Right lobe of liver (tissue), 6 donors: ENCODE results near the gene TMEM138. TPM values are rescaled to one million over a fixed set of nuclear protein-coding genes. Genes with fewer than 3 reads are reported as not detected.

Experiments
- ATAC-seq, 4 donors: fragments of 200-7000 bp; cut with Tn5 transposase; one replicate each; pipeline ENCODE4 v1.9.1; 2020; ENCODE audit warnings: mild to moderate bottlenecking in 4 of 4, moderate library complexity in 4 of 4
- DNase-seq, 3 donors: peaks; one replicate each; pipeline ENCODE4 v3.0.0-alpha.2; 2020
- H3K27ac ChIP-seq, 3 donors: fragments of 200-600 bp; one replicate each; pipeline ENCODE4 v1.8.0; 2022
- H3K27me3 ChIP-seq, 2 donors: fragments of 200-600 bp; one replicate each; pipeline ENCODE4 v1.8.0; 2022
- H3K36me3 ChIP-seq, 4 donors: fragments of 200-600 bp; sonication (generic) in 1 of 4; one replicate each; pipeline versions ENCODE4 v1.5.1 to v1.8.0; 2017 to 2022; ENCODE audit warnings: control low read depth in 1 of 4
- H3K4me1 ChIP-seq, 4 donors: fragments of 200-600 bp; sonication (generic) in 1 of 4; one replicate each; pipeline versions ENCODE4 v1.5.1 to v1.8.0; 2017 to 2022; ENCODE audit warnings: control low read depth in 1 of 4
- H3K4me3 ChIP-seq, 3 donors: fragments of 200-600 bp; one replicate each; pipeline ENCODE4 v1.8.0; 2022
- H3K9me3 ChIP-seq, 4 donors: fragments of 200-600 bp; sonication (generic) in 1 of 4; one replicate each; pipeline versions ENCODE4 v1.5.1 to v1.8.0; 2017 to 2022; ENCODE audit warnings: control low read depth in 1 of 4
- POLR2A ChIP-seq: fragments of 450-650 bp; IDR thresholded peaks from one replicate; pipeline ENCODE4 v1.6.1; 2017; ENCODE audit warnings: antibody characterized with exemption, mild to moderate bottlenecking
- WGBS: methylation state at CpG from one replicate; pipeline ENCODE4 v1.1.6; 2018; ENCODE audit warnings: low coverage, low lambda C conversion rate; ENCODE audit not compliant: insufficient coverage; ENCODE audit errors: missing lambda C conversion rate; 5-methylcytosine and 5-hydroxymethylcytosine counted together
- intact Hi-C, 2 donors: fragments of 100-400 bp; cut with DNase I; formaldehyde crosslinking; loops; one replicate each; pipeline versions ENCODE4 v1.11.2 to v1.14.1; 2022
- total RNA-seq, 6 experiments: library from RNA; depleted of rRNA in 2 of 6; stranded (reverse); fragments of >200 nt in 2 of 6; fragmentation: NEBNext Ultra II Directional in 3 of 6; extraction: Animal tissue kit (Norgen Biotek cat#: 25700) in 3 of 6; gene quantifications; one replicate each; pipeline versions ENCODE4 v1.1.0 to v1.2.4, GENCODE V29; 2016 to 2023
- TF ChIP-seq, protein P1 (sequence below), 4 donors: fragments of 200-600 bp in 3 of 4; fragments of 450-650 bp in 1 of 4; IDR thresholded peaks; one replicate each; pipeline versions ENCODE4 v1.5.1 to v1.8.0; 2016 to 2022; ENCODE audit warnings: antibody characterized with exemption in 4 of 4, mild to moderate bottlenecking in 2 of 4
- donor health status: DM: no; HTN: yes; CAD: no.
- donor health status: DM: no; HTN: no; CAD: no.
- donor health status: DM: no; HTN: no; CAD: no.
- donor health status: DM: no; HTN: yes; CAD: no.
- donor health status: DM: no; HTN: yes; CAD: no.

TMEM138 gene
- total RNA-seq, 6 experiments from 2014 or later, result 18.2 to 41.0 (median 26.4) TPM

DNA sequence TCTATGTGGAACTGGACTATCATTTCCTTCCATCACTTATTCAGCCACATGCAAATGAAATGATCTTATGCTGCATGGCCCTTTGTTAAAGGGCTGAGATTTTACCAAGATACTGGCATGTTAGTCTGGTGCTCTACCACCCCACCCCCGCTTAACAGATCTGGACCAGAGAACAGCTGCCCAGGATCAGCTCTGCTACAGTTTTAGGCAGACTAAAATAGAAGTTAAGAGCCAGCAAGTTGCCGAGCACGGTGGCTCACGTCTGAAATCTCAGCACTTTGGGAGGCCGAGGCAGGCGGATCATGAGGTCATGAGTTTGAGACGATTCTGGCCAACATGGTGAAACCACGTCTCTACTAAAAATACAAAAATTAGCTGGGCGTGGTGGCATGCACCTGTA lies 33.8 kb upstream of the TMEM138 start:
- Histone ChIP-seq H3K36me3 (peaks cover 0 to 63% (median 33%) of the 10 kb centered on the region in 4 donors), H3K4me1 (peaks cover 0 to 14% (median 5%) of the 10 kb centered on the region in 4 donors), H3K4me3 (no peak overlapping the region), H3K9me3 (no peaks in the 10 kb centered on the region), H3K27ac (no peak overlapping the region), H3K27me3 (no peaks in the 10 kb centered on the region)
- intact Hi-C loops, result no loop called here
- ATAC-seq, result no peak
- DNase-seq, result no peak
- WGBS, result 88% methylated on average over 8 of the region's 9 CpGs
- no peak for TF ChIP-seq POLR2A
- TF ChIP-seq, protein P1, sequence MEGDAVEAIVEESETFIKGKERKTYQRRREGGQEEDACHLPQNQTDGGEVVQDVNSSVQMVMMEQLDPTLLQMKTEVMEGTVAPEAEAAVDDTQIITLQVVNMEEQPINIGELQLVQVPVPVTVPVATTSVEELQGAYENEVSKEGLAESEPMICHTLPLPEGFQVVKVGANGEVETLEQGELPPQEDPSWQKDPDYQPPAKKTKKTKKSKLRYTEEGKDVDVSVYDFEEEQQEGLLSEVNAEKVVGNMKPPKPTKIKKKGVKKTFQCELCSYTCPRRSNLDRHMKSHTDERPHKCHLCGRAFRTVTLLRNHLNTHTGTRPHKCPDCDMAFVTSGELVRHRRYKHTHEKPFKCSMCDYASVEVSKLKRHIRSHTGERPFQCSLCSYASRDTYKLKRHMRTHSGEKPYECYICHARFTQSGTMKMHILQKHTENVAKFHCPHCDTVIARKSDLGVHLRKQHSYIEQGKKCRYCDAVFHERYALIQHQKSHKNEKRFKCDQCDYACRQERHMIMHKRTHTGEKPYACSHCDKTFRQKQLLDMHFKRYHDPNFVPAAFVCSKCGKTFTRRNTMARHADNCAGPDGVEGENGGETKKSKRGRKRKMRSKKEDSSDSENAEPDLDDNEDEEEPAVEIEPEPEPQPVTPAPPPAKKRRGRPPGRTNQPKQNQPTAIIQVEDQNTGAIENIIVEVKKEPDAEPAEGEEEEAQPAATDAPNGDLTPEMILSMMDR (IDR thresholded peaks at IDR 0.05), result no peak

DNA sequence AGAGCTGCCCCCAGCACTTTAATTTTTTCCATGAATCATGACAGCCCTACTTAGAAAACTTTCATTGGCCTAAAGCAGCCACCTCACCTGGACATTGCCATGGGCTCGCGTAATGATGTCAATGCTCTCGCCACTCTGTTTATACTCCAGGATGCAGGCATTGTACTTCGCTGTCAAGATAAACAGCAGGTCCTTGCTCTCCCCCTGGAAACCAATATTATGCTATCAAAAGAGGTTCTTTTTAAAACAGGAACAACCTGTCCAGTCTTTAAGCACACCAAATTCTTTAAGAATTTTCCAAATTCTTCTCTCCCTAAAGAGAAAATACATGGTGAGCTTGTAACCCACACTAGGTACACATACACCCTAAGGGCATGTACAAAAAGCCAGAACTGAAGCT lies 32.3 kb upstream of the TMEM138 start:
- peaks cover 0 to 25% (median 9%) of the 10 kb centered on the region in 4 donors for H3K4me1 ChIP-seq
- H3K36me3 ChIP-seq, result peaks cover 0 to 50% (median 23%) of the 10 kb centered on the region in 4 donors
- H3K27me3 ChIP-seq, result no peaks in the 10 kb centered on the region
- intact Hi-C loops, result no loop called here
- TF ChIP-seq POLR2A, result no peak
- TF ChIP-seq, protein P1 (IDR thresholded peaks at IDR 0.05), result no peak
- WGBS, result 87% methylated on average over 4 of the region's 4 CpGs
- DNase-seq, result no peak
- no peak overlapping the region for H3K27ac ChIP-seq
- no peak overlapping the region for H3K4me3 ChIP-seq
- no peaks in the 10 kb centered on the region for H3K9me3 ChIP-seq
- no peak for ATAC-seq

DNA sequence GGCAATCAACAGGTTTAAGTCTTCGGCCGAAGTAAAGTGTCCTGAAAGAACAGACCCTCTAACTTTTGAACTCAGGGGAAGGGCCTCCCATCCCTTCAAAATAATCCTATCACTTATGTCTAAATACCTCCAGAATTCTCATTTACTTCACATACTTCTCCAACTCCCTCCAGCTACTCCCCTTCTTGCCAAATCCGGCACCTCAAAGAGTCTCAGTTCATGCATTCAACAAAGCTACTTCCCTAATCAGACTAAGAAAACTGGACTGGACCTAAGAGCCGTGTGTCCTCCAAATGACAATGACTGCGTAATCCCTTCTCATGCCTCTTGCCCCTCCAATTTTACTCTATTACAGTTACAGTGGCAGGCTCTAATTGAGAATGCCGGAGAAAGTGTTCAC lies 30.5 kb upstream of the TMEM138 start:
- intact Hi-C loops, result no loop called here
- no peaks in the 10 kb centered on the region for H3K9me3 ChIP-seq
- H3K4me1 ChIP-seq, result peaks cover 0 to 40% (median 14%) of the 10 kb centered on the region in 4 donors
- ATAC-seq (no peak), DNase-seq (no peak)
- peaks cover 0 to 32% (median 13%) of the 10 kb centered on the region in 4 donors for H3K36me3 ChIP-seq
- H3K27me3 ChIP-seq, result no peaks in the 10 kb centered on the region
- TF ChIP-seq, protein P1 (IDR thresholded peaks at IDR 0.05), result no peak
- no peak for TF ChIP-seq POLR2A
- WGBS, result 49% methylated on average over 5 of the region's 6 CpGs
- H3K4me3 ChIP-seq, result peak overlapping the region; percentile 94 to 98 (median 96)
- H3K27ac ChIP-seq, result no peak overlapping the region

DNA sequence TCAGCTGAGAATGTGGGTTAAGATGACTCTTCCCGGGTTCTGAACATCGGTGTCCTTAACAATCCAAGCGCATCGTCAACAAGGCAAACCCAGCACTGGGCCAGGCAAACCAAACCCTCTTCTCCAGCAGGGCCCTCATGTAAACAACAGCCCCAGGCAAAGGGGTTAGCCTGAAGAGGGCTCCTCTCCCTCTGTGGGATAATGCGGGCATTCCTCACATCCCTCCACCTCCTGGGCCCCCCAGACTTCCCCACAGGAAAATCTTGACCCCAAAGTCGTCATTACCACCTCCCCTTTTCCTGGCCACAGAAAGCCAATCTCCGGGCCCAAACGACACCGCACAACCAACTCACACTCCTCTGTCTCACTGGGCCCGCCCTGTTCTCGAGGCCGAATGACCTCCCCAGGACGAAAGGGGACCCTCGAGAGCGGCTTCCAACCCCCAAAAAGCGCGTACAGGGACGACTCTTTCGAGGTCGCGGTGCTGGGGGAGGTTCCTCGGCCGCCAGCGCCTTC lies 29.8 kb upstream of the TMEM138 start:
- peak overlapping the region; percentile 82 to 85 (median 83) for H3K27ac ChIP-seq
- H3K27me3 ChIP-seq, result no peaks in the 10 kb centered on the region
- no peak for ATAC-seq
- DNase-seq, result no peak
- H3K4me1 ChIP-seq, result peaks cover 0 to 42% (median 15%) of the 10 kb centered on the region in 4 donors
- H3K9me3 ChIP-seq, result no peaks in the 10 kb centered on the region
- TF ChIP-seq, protein P1 (IDR thresholded peaks at IDR 0.05), result no peak
- TF ChIP-seq POLR2A, result no peak
- intact Hi-C loops, result no loop called here
- peak overlapping the region; percentile 94 to 98 (median 96) for H3K4me3 ChIP-seq
- peaks cover 0 to 25% (median 11%) of the 10 kb centered on the region in 4 donors for H3K36me3 ChIP-seq
- 0% methylated on average over 19 of the region's 24 CpGs for WGBS
